H1 (cell line): ENCODE measurements around the gene MAP7D1. TPM values are rescaled to one million over a fixed set of nuclear protein-coding genes. Genes with fewer than 3 reads are reported as not detected.

Experiments used
- CTCF ChIP-seq, 3 experiments: IDR thresholded peaks; 1 replicate in 2 of 3; 2 replicates in 1 of 3; pipeline versions ENCODE4 v1.5.1 to v1.6.1; 2011; ENCODE audit warnings: low read length in 3 of 3, mild to moderate bottlenecking in 3 of 3, inconsistent platforms in 2 of 3, low read depth in 1 of 3, moderate library complexity in 1 of 3; ENCODE audit not compliant: insufficient read depth in 1 of 3; ENCODE audit errors: control extremely low read depth in 1 of 3
- polyA plus RNA-seq, 7 experiments: library from polyadenylated mRNA; depleted of rRNA in 3 of 7; stranded (reverse) in 5 of 7; unstranded in 2 of 7; fragments of >200 nt in 5 of 7; fragments of 200-250 nt in 2 of 7; gene quantifications; 1 replicate in 5 of 7; 2 replicates in 1 of 7; 4 replicates in 1 of 7; pipeline versions ENCODE4 v1.2.1 to v1.2.3, GENCODE V29; 2011 to 2013; ENCODE audit warnings: missing spikeins in 2 of 7, mixed read lengths in 2 of 7
- total RNA-seq: library from RNA; stranded (reverse); fragmentation: NEBNext Ultra II Directional; extraction: Animal tissue kit (Norgen Biotek cat#: 25700); gene quantifications from 2 replicates; pipeline ENCODE4 v1.2.1, GENCODE V29; 2021

The MAP7D1 gene
- total and polyA plus RNA-seq, 2 of the 8 experiments (the other 6 are each of a cell fraction or from before 2014, with no cell fraction given) = 18.2 to 52.4 TPM

- TF ChIP-seq CTCF (IDR thresholded peaks at IDR 0.05; ENCODE audit: control extremely low read depth in 1 of 3, insufficient read depth in 1 of 3, low read depth in 1 of 3, low read length in 3 of 3) = no peak
- TF ChIP-seq, all 59 proteins: peak for 2
Measured at GRCh38 chr1:36175137-36176095, 19.5 kb downstream of the MAP7D1 start (continued).
